Sigmoid colon (tissue), 7 donors: ENCODE results near the gene TMEM139. TPM values are rescaled to one million over a fixed set of nuclear protein-coding genes. Genes with fewer than 3 reads are reported as not detected.

Source experiments
- DNase-seq: peaks from one replicate; pipeline ENCODE4 v3.0.0-alpha.2; 2019
- H3K27ac ChIP-seq, 4 donors: fragments of 200-600 bp; sonication (generic); one replicate each; pipeline ENCODE4 v1.5.1; 2016 to 2019; ENCODE audit warnings: mild to moderate bottlenecking in 1 of 4
- H3K27me3 ChIP-seq, 3 donors: fragments of 200-600 bp; sonication (generic); one replicate each; pipeline ENCODE4 v1.5.1; 2019; ENCODE audit warnings: mild to moderate bottlenecking in 1 of 3
- H3K36me3 ChIP-seq, 4 donors: fragments of 200-600 bp; sonication (generic); one replicate each; pipeline ENCODE4 v1.5.1; 2016 to 2019
- H3K4me1 ChIP-seq, 4 donors: fragments of 200-600 bp; sonication (generic); one replicate each; pipeline ENCODE4 v1.5.1; 2017 to 2019
- H3K4me3 ChIP-seq, 4 donors: fragments of 200-600 bp; sonication (generic); one replicate each; pipeline ENCODE4 v1.5.1; 2017 to 2019; ENCODE audit warnings: mild to moderate bottlenecking in 2 of 4, moderate library complexity in 1 of 4
- H3K9me3 ChIP-seq, 4 donors: fragments of 200-600 bp in 3 of 4; sonication (generic) in 3 of 4; one replicate each; pipeline versions ENCODE4 v1.5.1 to v1.6.1; 2013 to 2019
- EP300 ChIP-seq, 4 donors: sonication (generic); formaldehyde crosslinking; IDR thresholded peaks; one replicate each; pipeline ENCODE4 v1.6.1; 2017; ENCODE audit warnings: antibody characterized with exemption in 4 of 4
- POLR2A ChIP-seq, 2 donors: fragments of 450-650 bp; IDR thresholded peaks; one replicate each; pipeline ENCODE4 v1.6.1; 2016; ENCODE audit warnings: antibody characterized with exemption in 2 of 2, mild to moderate bottlenecking in 2 of 2, moderate library complexity in 2 of 2
- POLR2AphosphoS5 ChIP-seq, 4 donors: sonication (generic); formaldehyde crosslinking; IDR thresholded peaks; one replicate each; pipeline ENCODE4 v1.6.1; 2017; ENCODE audit warnings: antibody characterized with exemption in 4 of 4
- WGBS, 2 donors: extraction: QIAGEN DNeasy Blood & Tissue Kit; methylation state at CpG; one replicate each; pipeline ENCODE4 v1.1.7; 2013; 5-methylcytosine and 5-hydroxymethylcytosine counted together
- intact Hi-C: fragments of 100-400 bp; cut with DNase I; formaldehyde crosslinking; loops from one replicate; pipeline ENCODE4 v1.15.1; 2023
- polyA plus RNA-seq, 3 donors: library from polyadenylated mRNA; stranded (reverse); fragments of 200-250 nt; gene quantifications; one replicate each; pipeline ENCODE4 v1.2.3, GENCODE V29; 2013
- total RNA-seq, 4 donors: library from RNA; depleted of rRNA; stranded (reverse); fragments of >200 nt; gene quantifications; one replicate each; pipeline ENCODE4 v1.1.0, GENCODE V29; 2016
- TF ChIP-seq, protein P1 (sequence below), 4 experiments: fragments of 450-650 bp in 3 of 4; fragments of 200-600 bp in 1 of 4; IDR thresholded peaks; one replicate each; pipeline ENCODE4 v1.5.1; 2016 to 2019; ENCODE audit warnings: antibody characterized with exemption in 4 of 4, mild to moderate bottlenecking in 3 of 4, moderate library complexity in 2 of 4
- donor health status: healthy with polysubstance abuse.
- donor health status: Bipolar disorder and iron deficiency.
- donor health status: healthy.

Gene TMEM139
- total and polyA plus RNA-seq, 7 donors: 0.71 to 58.5 (median 40.6) TPM; not detected in 3

DNA sequence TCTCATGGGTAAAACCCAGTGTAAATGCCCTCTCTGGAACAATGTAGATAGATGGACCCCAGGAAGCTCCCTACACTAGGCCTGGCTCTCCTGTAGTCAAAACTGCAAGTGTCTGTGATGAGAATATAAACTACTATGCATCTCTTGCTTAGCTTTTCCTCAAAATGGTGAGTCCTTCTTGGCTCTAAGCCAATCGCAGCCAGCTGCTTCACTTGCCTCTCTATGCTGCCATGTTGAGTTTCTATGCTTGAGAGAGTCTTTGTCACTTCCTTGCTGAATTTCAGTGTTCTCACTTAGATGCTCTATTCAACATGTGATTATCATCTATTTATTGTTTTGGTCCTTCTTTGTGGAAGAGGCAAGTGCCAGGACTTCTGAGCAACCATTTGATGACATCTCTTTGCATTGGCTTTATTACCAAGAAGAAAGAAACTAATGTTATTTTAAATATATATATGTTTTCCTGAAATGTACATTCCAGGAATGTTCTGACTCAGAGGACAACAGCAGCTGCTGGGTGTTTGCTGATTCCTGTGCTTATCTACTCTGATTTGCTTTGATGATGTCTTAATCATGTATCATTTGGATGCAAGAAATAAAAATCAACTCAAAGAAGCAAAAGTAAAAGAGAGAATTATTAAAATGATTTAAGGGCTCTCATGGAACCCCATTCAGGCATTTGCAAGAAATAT is 46.3 kb upstream of the TMEM139 start:
- Histone ChIP-seq H3K27me3 (no peaks in the 10 kb centered on the region), H3K36me3 (no peaks in the 10 kb centered on the region), H3K4me1 (no peaks in the 10 kb centered on the region), H3K9me3 (peaks cover 0 to 11% (median 0%) of the 10 kb centered on the region in 4 donors), H3K4me3 (no peak overlapping the region), H3K27ac (peak overlapping the region in 1 of 4 donors; percentile 50)
- intact Hi-C loops: no loop called here
- 94 to 96% methylated on average over 1 of the region's 1 CpG for WGBS, 2 donors
- no peak for DNase-seq
- TF ChIP-seq, protein P1, sequence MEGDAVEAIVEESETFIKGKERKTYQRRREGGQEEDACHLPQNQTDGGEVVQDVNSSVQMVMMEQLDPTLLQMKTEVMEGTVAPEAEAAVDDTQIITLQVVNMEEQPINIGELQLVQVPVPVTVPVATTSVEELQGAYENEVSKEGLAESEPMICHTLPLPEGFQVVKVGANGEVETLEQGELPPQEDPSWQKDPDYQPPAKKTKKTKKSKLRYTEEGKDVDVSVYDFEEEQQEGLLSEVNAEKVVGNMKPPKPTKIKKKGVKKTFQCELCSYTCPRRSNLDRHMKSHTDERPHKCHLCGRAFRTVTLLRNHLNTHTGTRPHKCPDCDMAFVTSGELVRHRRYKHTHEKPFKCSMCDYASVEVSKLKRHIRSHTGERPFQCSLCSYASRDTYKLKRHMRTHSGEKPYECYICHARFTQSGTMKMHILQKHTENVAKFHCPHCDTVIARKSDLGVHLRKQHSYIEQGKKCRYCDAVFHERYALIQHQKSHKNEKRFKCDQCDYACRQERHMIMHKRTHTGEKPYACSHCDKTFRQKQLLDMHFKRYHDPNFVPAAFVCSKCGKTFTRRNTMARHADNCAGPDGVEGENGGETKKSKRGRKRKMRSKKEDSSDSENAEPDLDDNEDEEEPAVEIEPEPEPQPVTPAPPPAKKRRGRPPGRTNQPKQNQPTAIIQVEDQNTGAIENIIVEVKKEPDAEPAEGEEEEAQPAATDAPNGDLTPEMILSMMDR (IDR thresholded peaks at IDR 0.05): no peak
- TF ChIP-seq EP300 (IDR thresholded peaks at IDR 0.05) (no peak), POLR2A (IDR thresholded peaks at IDR 0.05) (no peak), POLR2AphosphoS5 (IDR thresholded peaks at IDR 0.05) (no peak)

DNA sequence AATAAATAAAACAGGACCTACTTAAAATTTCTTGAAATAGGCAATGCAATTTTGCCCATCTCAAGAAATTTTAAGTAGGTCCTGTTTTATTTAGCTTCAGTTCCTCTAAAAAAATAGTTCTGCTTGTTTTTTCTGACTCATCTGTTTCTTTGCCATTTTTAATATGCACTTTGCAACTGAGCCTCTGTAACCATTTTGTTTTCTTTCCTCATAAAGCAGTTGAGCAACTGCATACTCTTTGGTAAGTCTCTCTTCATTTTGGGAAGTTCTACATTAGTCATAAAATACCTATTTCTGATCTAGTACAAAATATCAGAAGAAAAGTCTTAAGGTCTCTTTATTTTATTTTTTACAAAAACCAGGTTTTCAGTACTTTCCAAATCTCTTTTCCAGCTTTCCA is 44.9 kb upstream of the TMEM139 start:
- DNase-seq: no peak
- Histone ChIP-seq H3K4me1 (no peaks in the 10 kb centered on the region), H3K36me3 (no peaks in the 10 kb centered on the region), H3K4me3 (no peak overlapping the region), H3K9me3 (peaks cover 0 to 11% (median 0%) of the 10 kb centered on the region in 4 donors), H3K27me3 (no peaks in the 10 kb centered on the region), H3K27ac (peak overlapping the region in 1 of 4 donors; percentile 16)
- intact Hi-C loops: loop anchor here (1.0 to 2.0 kb wide), 2 partner anchors 65 to 176 kb away; no protein-coding TSS in a partner anchor
- TF ChIP-seq, protein P1 (IDR thresholded peaks at IDR 0.05): no peak
- TF ChIP-seq POLR2AphosphoS5 (IDR thresholded peaks at IDR 0.05): no peak
- TF ChIP-seq POLR2A (IDR thresholded peaks at IDR 0.05): no peak
- no peak for TF ChIP-seq EP300 (IDR thresholded peaks at IDR 0.05)

DNA sequence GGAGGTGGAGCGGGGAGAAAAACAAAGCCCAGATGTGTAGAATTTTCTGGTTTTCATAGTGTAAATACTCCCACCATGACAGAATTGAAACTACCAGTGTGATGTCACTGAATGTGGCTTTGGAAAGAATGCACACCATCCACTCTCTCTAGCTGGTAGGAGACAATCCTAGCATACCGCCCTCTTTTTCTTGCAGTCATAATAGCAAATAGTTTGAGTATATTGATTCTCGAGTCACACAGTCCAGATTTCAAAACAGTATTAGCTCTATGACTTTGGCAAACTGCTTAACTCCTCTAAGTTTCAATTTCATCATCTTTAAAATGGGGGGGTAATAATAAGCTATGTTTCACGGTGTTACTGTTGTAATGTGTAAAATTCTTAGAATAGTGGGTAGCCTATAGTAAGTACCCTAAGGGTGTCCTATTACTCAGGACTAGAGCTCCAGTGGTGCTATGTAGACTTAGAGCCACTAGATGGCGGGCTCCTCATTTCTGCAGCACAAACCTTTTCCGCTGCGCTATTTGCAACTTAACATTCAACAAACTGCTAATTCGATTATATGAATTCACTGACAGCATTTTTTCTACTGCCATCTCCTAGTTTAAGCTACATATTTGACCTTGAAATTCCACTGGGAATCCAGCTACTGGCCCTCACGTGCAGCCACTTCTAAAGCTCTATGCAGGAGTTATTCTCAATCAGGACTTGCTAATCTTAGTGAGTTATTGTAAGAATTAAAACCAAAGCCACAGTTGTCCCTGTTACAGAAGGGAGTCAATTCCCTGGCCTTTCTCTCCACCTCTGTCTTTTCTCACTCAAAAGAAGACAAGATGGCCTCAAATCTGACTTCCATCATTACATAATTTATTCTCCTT is 44.2 kb upstream of the TMEM139 start:
- intact Hi-C loops: loop anchor here (1.0 to 2.0 kb wide), 2 partner anchors 64 to 176 kb away; no protein-coding TSS in a partner anchor
- TF ChIP-seq, protein P1 (IDR thresholded peaks at IDR 0.05): peak; percentile 54 to 94 (median 77)
- no peak for TF ChIP-seq POLR2AphosphoS5 (IDR thresholded peaks at IDR 0.05)
- TF ChIP-seq POLR2A (IDR thresholded peaks at IDR 0.05): no peak
- no peak for TF ChIP-seq EP300 (IDR thresholded peaks at IDR 0.05)
- no peaks in the 10 kb centered on the region for H3K36me3 ChIP-seq
- H3K27me3 ChIP-seq: no peaks in the 10 kb centered on the region
- H3K9me3 ChIP-seq: peaks cover 0 to 11% (median 0%) of the 10 kb centered on the region in 4 donors
- H3K4me1 ChIP-seq: no peaks in the 10 kb centered on the region
- peak overlapping the region in 1 of 4 donors; percentile 16 for H3K27ac ChIP-seq
- H3K4me3 ChIP-seq: no peak overlapping the region
- WGBS, 2 donors: 22 to 24% methylated on average over 9 of the region's 9 CpGs
- DNase-seq: peak; percentile 77

DNA sequence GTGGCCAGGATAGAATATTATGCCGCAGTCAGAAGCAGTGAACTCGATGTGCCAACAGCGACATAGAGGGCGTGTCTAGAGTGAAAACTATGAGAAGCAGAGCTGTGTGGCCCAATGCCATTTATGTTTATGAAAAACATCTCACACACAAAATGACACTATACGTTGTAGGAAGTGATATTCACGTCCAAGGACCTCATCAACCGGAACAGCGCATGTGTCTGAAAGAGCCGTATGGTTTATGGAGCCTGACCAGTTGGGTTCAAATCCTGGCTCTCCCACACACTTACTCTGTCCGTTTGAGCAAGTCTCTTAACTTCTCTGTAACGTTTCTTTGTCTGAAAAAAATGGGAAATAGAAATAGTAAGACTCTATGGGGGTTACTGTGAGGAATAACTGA is 42.5 kb upstream of the TMEM139 start:
- no peak for DNase-seq
- no peak overlapping the region for H3K4me3 ChIP-seq
- WGBS, 2 donors: 74 to 88% methylated on average over 11 of the region's 11 CpGs
- no peaks in the 10 kb centered on the region for H3K4me1 ChIP-seq
- H3K36me3 ChIP-seq: no peaks in the 10 kb centered on the region
- no peak for TF ChIP-seq POLR2A (IDR thresholded peaks at IDR 0.05)
- TF ChIP-seq, protein P1 (IDR thresholded peaks at IDR 0.05): no peak
- TF ChIP-seq POLR2AphosphoS5 (IDR thresholded peaks at IDR 0.05): no peak
- no peak for TF ChIP-seq EP300 (IDR thresholded peaks at IDR 0.05)
- no peak overlapping the region for H3K27ac ChIP-seq
- peaks cover 0 to 3% (median 0%) of the 10 kb centered on the region in 4 donors for H3K9me3 ChIP-seq
- intact Hi-C loops: no loop called here
- no peaks in the 10 kb centered on the region for H3K27me3 ChIP-seq
